Neuronal stem cell (in vitro differentiated cells): Measurements from ENCODE around the gene GPC5.

Experiments used
- DNase-seq: peaks from one replicate; pipeline ENCODE4 v3.0.0-alpha.2; 2013; ENCODE audit warnings: low spot score
- H2AFZ ChIP-seq: one replicate; pipeline ENCODE4 v1.6.1; 2013; ENCODE audit warnings: mild to moderate bottlenecking, low read length, inconsistent platforms
- H2AK5ac ChIP-seq: 2 replicates; pipeline ENCODE4 v1.6.1; 2013; ENCODE audit warnings: low read depth, mild to moderate bottlenecking, inconsistent platforms, low read length, moderate library complexity, mixed read lengths
- H2BK120ac ChIP-seq: 2 replicates; pipeline ENCODE4 v1.6.1; 2013; ENCODE audit warnings: low read depth, mild to moderate bottlenecking, inconsistent platforms, low read length, moderate library complexity, mixed read lengths
- H2BK12ac ChIP-seq: one replicate; pipeline ENCODE4 v1.6.1; 2013; ENCODE audit warnings: low read length, inconsistent platforms
- H2BK15ac ChIP-seq: 2 replicates; pipeline ENCODE4 v1.6.1; 2013; ENCODE audit warnings: mild to moderate bottlenecking, low read length, inconsistent platforms, mixed read lengths
- H2BK5ac ChIP-seq: one replicate; pipeline ENCODE4 v1.6.1; 2013; ENCODE audit warnings: inconsistent platforms, mild to moderate bottlenecking, low read length, moderate library complexity
- H3K14ac ChIP-seq: one replicate; pipeline ENCODE4 v1.6.1; 2013; ENCODE audit warnings: low read length, inconsistent platforms
- H3K18ac ChIP-seq: 2 replicates; pipeline ENCODE4 v1.6.1; 2013; ENCODE audit warnings: low read length, inconsistent platforms
- H3K23ac ChIP-seq: 2 replicates; pipeline ENCODE4 v1.6.1; 2013; ENCODE audit warnings: low read depth, mild to moderate bottlenecking, mixed read lengths, low read length, inconsistent platforms; ENCODE audit not compliant: poor library complexity
- H3K27ac ChIP-seq: replicated peaks from 3 replicates; pipeline ENCODE4 v1.5.1; 2013; ENCODE audit warnings: low read length, inconsistent platforms
- H3K27me3 ChIP-seq, 3 experiments: 2 replicates each; pipeline ENCODE4 v1.6.1; 2013; ENCODE audit warnings: low read length in 3 of 3, mild to moderate bottlenecking in 2 of 3, inconsistent platforms in 1 of 3, low read depth in 1 of 3, mixed read lengths in 1 of 3, moderate library complexity in 1 of 3; ENCODE audit not compliant: control insufficient read depth in 3 of 3, insufficient read depth in 3 of 3
- H3K36me3 ChIP-seq, 2 donors: replicated peaks in 1 of 2; 2 replicates each; pipeline ENCODE4 v1.6.1; 2013; ENCODE audit warnings: low read length in 2 of 2; ENCODE audit not compliant: control insufficient read depth in 2 of 2, insufficient read depth in 2 of 2
- H3K4ac ChIP-seq: 2 replicates; pipeline ENCODE4 v1.6.1; 2013; ENCODE audit warnings: inconsistent platforms, mild to moderate bottlenecking, low read length, moderate library complexity
- H3K4me1 ChIP-seq, 2 donors: 1 replicate in 1 of 2; 2 replicates in 1 of 2; pipeline ENCODE4 v1.6.1; 2013; ENCODE audit warnings: low read length in 2 of 2, low read depth in 1 of 2; ENCODE audit not compliant: control insufficient read depth in 2 of 2, insufficient read depth in 1 of 2
- H3K4me2 ChIP-seq: one replicate; pipeline ENCODE4 v1.6.1; 2013; ENCODE audit warnings: mild to moderate bottlenecking, low read length, inconsistent platforms; ENCODE audit not compliant: insufficient read depth, poor library complexity, severe bottlenecking
- H3K4me3 ChIP-seq, 2 donors: 2 replicates each; pipeline ENCODE4 v1.5.1; 2013; ENCODE audit warnings: low read length in 2 of 2, mild to moderate bottlenecking in 2 of 2, inconsistent platforms in 1 of 2, moderate library complexity in 1 of 2
- H3K79me1 ChIP-seq: one replicate; pipeline ENCODE4 v1.6.1; 2013; ENCODE audit warnings: low read depth, mild to moderate bottlenecking, inconsistent platforms, low read length, moderate library complexity
- H3K9ac ChIP-seq: one replicate; pipeline ENCODE4 v1.6.1; 2013; ENCODE audit warnings: mild to moderate bottlenecking, low read depth, low read length, inconsistent platforms; ENCODE audit not compliant: poor library complexity
- H3K9me3 ChIP-seq, 2 donors: replicated peaks in 1 of 2; 2 replicates each; pipeline versions ENCODE3 to v1.6.1; 2013; ENCODE audit warnings: low read length in 2 of 2, mild to moderate bottlenecking in 2 of 2, inconsistent platforms in 1 of 2, low read depth in 1 of 2, mixed read lengths in 1 of 2, moderate library complexity in 1 of 2; ENCODE audit not compliant: control insufficient read depth in 2 of 2, insufficient read depth in 1 of 2
- H4K8ac ChIP-seq: one replicate; pipeline ENCODE4 v1.6.1; 2013; ENCODE audit warnings: low read depth, mild to moderate bottlenecking, inconsistent platforms, low read length, moderate library complexity
- H4K91ac ChIP-seq: one replicate; pipeline ENCODE4 v1.6.1; 2013; ENCODE audit warnings: low read length, low read depth, mild to moderate bottlenecking, inconsistent platforms; ENCODE audit not compliant: poor library complexity
- WGBS, 2 donors: extraction: QIAGEN DNeasy Blood & Tissue Kit; methylation state at CpG; one replicate each; pipeline ENCODE4 v1.1.7; 2013; ENCODE audit warnings: missing lambda C conversion rate in 2 of 2, mixed read lengths in 1 of 2; ENCODE audit not compliant: insufficient read length in 2 of 2, insufficient replicate concordance in 1 of 2; ENCODE audit errors: extremely low coverage in 2 of 2; 5-methylcytosine and 5-hydroxymethylcytosine counted together

The GPC5 gene

GRCh38 chr13:92487238-92487637, 1088.8 kb downstream of the GPC5 start:
- no peak overlapping the region for H2AFZ ChIP-seq
- no peak overlapping the region for H3K4me2 ChIP-seq
- H3K23ac ChIP-seq, result no peak overlapping the region
- H2AK5ac ChIP-seq, result no peak overlapping the region
- H3K4me3 ChIP-seq, result no peak overlapping the region
- no peak overlapping the region for H3K27ac ChIP-seq
- no peak overlapping the region for H3K18ac ChIP-seq
- H3K36me3 ChIP-seq, result no peaks in the 10 kb centered on the region
- no peak for DNase-seq
- no peak overlapping the region for H3K14ac ChIP-seq
- no peak overlapping the region for H3K4ac ChIP-seq
- H2BK15ac ChIP-seq, result no peak overlapping the region
- H3K79me1 ChIP-seq, result no peaks in the 10 kb centered on the region
- H3K27me3 ChIP-seq, result no peaks in the 10 kb centered on the region
- no peaks in the 10 kb centered on the region for H3K9me3 ChIP-seq
- no peaks in the 10 kb centered on the region for H3K4me1 ChIP-seq
- no peak overlapping the region for H2BK12ac ChIP-seq
- no peak overlapping the region for H2BK5ac ChIP-seq
- no peak overlapping the region for H4K91ac ChIP-seq
- no peak overlapping the region for H2BK120ac ChIP-seq
- no peak overlapping the region for H4K8ac ChIP-seq
- no peak overlapping the region for H3K9ac ChIP-seq

GRCh38 chr13:92488249-92488852, 1089.9 kb downstream of the GPC5 start:
- no CpG with 5 or more reads among the region's 7 CpGs for WGBS, 2 donors
- H3K36me3 ChIP-seq, result no peaks in the 10 kb centered on the region
- no peak overlapping the region for H2BK5ac ChIP-seq
- no peak overlapping the region for H3K18ac ChIP-seq
- no peak overlapping the region for H2BK120ac ChIP-seq
- H4K91ac ChIP-seq, result no peak overlapping the region
- H3K4me3 ChIP-seq, result no peak overlapping the region
- no peak overlapping the region for H2AFZ ChIP-seq
- H3K79me1 ChIP-seq, result no peaks in the 10 kb centered on the region
- no peak overlapping the region for H3K4me2 ChIP-seq
- H2BK15ac ChIP-seq, result no peak overlapping the region
- no peak overlapping the region for H3K27ac ChIP-seq
- H2BK12ac ChIP-seq, result no peak overlapping the region
- H3K23ac ChIP-seq, result no peak overlapping the region
- DNase-seq, result no peak
- H2AK5ac ChIP-seq, result no peak overlapping the region
- no peak overlapping the region for H4K8ac ChIP-seq
- H3K14ac ChIP-seq, result no peak overlapping the region
- H3K9me3 ChIP-seq, result no peaks in the 10 kb centered on the region
- no peaks in the 10 kb centered on the region for H3K27me3 ChIP-seq
- H3K9ac ChIP-seq, result no peak overlapping the region
- H3K4ac ChIP-seq, result no peak overlapping the region
- peaks cover 0 to 2% of the 10 kb centered on the region in 2 donors for H3K4me1 ChIP-seq

GRCh38 chr13:92491839-92492238, 1093.4 kb downstream of the GPC5 start:
- H3K4me3 ChIP-seq, result no peak overlapping the region
- no peak overlapping the region for H4K8ac ChIP-seq
- no peak overlapping the region for H3K4me2 ChIP-seq
- H3K36me3 ChIP-seq, result no peaks in the 10 kb centered on the region
- no peaks in the 10 kb centered on the region for H3K27me3 ChIP-seq
- no peak overlapping the region for H3K14ac ChIP-seq
- H3K23ac ChIP-seq, result no peak overlapping the region
- H3K79me1 ChIP-seq, result no peaks in the 10 kb centered on the region
- no peaks in the 10 kb centered on the region for H3K9me3 ChIP-seq
- no peak overlapping the region for H2BK5ac ChIP-seq
- no peak overlapping the region for H3K9ac ChIP-seq
- H2AK5ac ChIP-seq, result no peak overlapping the region
- peaks cover 0 to 5% of the 10 kb centered on the region in 2 donors for H3K4me1 ChIP-seq
- H2BK15ac ChIP-seq, result no peak overlapping the region
- H3K27ac ChIP-seq, result no peak overlapping the region
- no peak for DNase-seq
- H2BK120ac ChIP-seq, result no peak overlapping the region
- H3K4ac ChIP-seq, result no peak overlapping the region
- H2AFZ ChIP-seq, result no peak overlapping the region
- H4K91ac ChIP-seq, result no peak overlapping the region
- no peak overlapping the region for H3K18ac ChIP-seq
- no peak overlapping the region for H2BK12ac ChIP-seq

- no peak overlapping the region for H3K27ac ChIP-seq
- no peak overlapping the region for H3K23ac ChIP-seq
- no peak overlapping the region for H3K4me2 ChIP-seq
- no peak overlapping the region for H4K8ac ChIP-seq
- H3K18ac ChIP-seq, result no peak overlapping the region
- no peak overlapping the region for H3K14ac ChIP-seq
- H2AFZ ChIP-seq, result no peak overlapping the region
- H3K79me1 ChIP-seq, result no peaks in the 10 kb centered on the region
- WGBS, 2 donors, result no CpG with 5 or more reads among the region's 2 CpGs
- H2BK120ac ChIP-seq, result no peak overlapping the region
- H3K9me3 ChIP-seq, result peaks cover 0 to 2% of the 10 kb centered on the region in 2 donors
- no peak overlapping the region for H2BK5ac ChIP-seq
- H2AK5ac ChIP-seq, result no peak overlapping the region
- H2BK12ac ChIP-seq, result no peak overlapping the region
- no peaks in the 10 kb centered on the region for H3K36me3 ChIP-seq
- H3K4ac ChIP-seq, result no peak overlapping the region
- H3K9ac ChIP-seq, result no peak overlapping the region
- no peak overlapping the region for H4K91ac ChIP-seq
- no peaks in the 10 kb centered on the region for H3K27me3 ChIP-seq
- peaks cover 0 to 5% of the 10 kb centered on the region in 2 donors for H3K4me1 ChIP-seq
- no peak for DNase-seq
- H2BK15ac ChIP-seq, result no peak overlapping the region
- no peak overlapping the region for H3K4me3 ChIP-seq
These were observed 1096.5 kb downstream of the GPC5 start for GRCh38 chr13:92494915-92495314.
